HG03354 (cell line): ENCODE measurements around the gene LANCL3.

Experiments used
- ATAC-seq: cut with Tn5 transposase; IDR thresholded peaks from one replicate; pipeline ENCODE4 v1.9.1; 2021; ENCODE audit warnings: mild to moderate bottlenecking; ENCODE audit not compliant: unreplicated experiment, poor library complexity, severe bottlenecking

Gene LANCL3

GRCh38 chrX:37677243-37677642, 105.8 kb downstream of the LANCL3 start:
- ATAC-seq = no peak

- ATAC-seq = peak; percentile 83
These were observed 106.3 kb downstream of the LANCL3 start for GRCh38 chrX:37677765-37678164.

GRCh38 chrX:37678574-37678973, 107.1 kb downstream of the LANCL3 start:
- ATAC-seq = no peak

GRCh38 chrX:37679230-37679629, 107.8 kb downstream of the LANCL3 start:
- ATAC-seq = no peak

- no peak for ATAC-seq
These were observed 108.4 kb downstream of the LANCL3 start for GRCh38 chrX:37679888-37680287.

GRCh38 chrX:37684426-37684825, 113.0 kb downstream of the LANCL3 start:
- no peak for ATAC-seq

- no peak for ATAC-seq
These were observed 113.5 kb downstream of the LANCL3 start for GRCh38 chrX:37684973-37685372.

GRCh38 chrX:37685381-37686359, 114.2 kb downstream of the LANCL3 start, which contains the start of gene XK:
TSS of gene XK (plus strand) at chrX:37685791. CDS start at chrX:37685962, 171 bp downstream.
- peak; percentile 71 for ATAC-seq

GRCh38 chrX:37686369-37686995, 115.0 kb downstream of the LANCL3 start:
- ATAC-seq = no peak

GRCh38 chrX:37686996-37687395, 115.5 kb downstream of the LANCL3 start:
- no peak for ATAC-seq

GRCh38 chrX:37690119-37690518, 118.7 kb downstream of the LANCL3 start:
- no peak for ATAC-seq

- ATAC-seq = no peak
These were observed 121.5 kb downstream of the LANCL3 start for GRCh38 chrX:37692918-37693317.

GRCh38 chrX:37697169-37697760, 125.8 kb downstream of the LANCL3 start:
- ATAC-seq = no peak

GRCh38 chrX:37701588-37701987, 130.1 kb downstream of the LANCL3 start:
- ATAC-seq = no peak

- ATAC-seq = no peak
These were observed 140.5 kb downstream of the LANCL3 start for GRCh38 chrX:37711991-37712390.

- ATAC-seq = no peak
These were observed 141.0 kb downstream of the LANCL3 start for GRCh38 chrX:37712458-37712857.

- ATAC-seq = no peak
These were observed 143.0 kb downstream of the LANCL3 start for GRCh38 chrX:37714479-37714878.

GRCh38 chrX:37716602-37717001, 145.1 kb downstream of the LANCL3 start:
- ATAC-seq = no peak

GRCh38 chrX:37717708-37718107, 146.2 kb downstream of the LANCL3 start:
- no peak for ATAC-seq

- no peak for ATAC-seq
These were observed 151.1 kb downstream of the LANCL3 start for GRCh38 chrX:37722595-37722994.

- no peak for ATAC-seq
These were observed 154.9 kb downstream of the LANCL3 start for GRCh38 chrX:37726346-37726745.
